Measurements from ENCODE around the gene BCAS1.

DNA sequence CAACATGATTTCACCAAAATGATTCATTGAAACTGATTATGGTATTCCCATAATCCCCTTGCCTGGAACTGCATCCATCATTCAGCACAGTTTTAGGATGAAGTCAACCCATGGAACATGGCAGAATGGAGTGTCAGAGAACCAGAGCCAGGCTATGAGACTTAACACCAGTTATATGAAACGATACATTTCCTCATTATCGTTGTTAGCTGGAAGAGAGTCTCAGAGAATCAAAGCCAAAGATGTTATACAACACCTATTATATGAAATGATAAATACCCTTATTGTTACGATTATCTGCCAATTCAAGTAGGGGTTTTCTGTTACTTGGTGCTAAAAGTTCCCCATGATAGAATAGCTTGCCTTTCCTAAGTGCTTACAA, 131.2 kb downstream of the BCAS1 start:
- TF ChIP-seq, protein P1, sequence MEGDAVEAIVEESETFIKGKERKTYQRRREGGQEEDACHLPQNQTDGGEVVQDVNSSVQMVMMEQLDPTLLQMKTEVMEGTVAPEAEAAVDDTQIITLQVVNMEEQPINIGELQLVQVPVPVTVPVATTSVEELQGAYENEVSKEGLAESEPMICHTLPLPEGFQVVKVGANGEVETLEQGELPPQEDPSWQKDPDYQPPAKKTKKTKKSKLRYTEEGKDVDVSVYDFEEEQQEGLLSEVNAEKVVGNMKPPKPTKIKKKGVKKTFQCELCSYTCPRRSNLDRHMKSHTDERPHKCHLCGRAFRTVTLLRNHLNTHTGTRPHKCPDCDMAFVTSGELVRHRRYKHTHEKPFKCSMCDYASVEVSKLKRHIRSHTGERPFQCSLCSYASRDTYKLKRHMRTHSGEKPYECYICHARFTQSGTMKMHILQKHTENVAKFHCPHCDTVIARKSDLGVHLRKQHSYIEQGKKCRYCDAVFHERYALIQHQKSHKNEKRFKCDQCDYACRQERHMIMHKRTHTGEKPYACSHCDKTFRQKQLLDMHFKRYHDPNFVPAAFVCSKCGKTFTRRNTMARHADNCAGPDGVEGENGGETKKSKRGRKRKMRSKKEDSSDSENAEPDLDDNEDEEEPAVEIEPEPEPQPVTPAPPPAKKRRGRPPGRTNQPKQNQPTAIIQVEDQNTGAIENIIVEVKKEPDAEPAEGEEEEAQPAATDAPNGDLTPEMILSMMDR (IDR thresholded peaks at IDR 0.05), result no peak
- no peak for TF ChIP-seq POLR2A (IDR thresholded peaks at IDR 0.05)

All from right lobe of liver (tissue), 4 donors.